ENCODE data around the gene ZNHIT2.

Gene ZNHIT2

DNA sequence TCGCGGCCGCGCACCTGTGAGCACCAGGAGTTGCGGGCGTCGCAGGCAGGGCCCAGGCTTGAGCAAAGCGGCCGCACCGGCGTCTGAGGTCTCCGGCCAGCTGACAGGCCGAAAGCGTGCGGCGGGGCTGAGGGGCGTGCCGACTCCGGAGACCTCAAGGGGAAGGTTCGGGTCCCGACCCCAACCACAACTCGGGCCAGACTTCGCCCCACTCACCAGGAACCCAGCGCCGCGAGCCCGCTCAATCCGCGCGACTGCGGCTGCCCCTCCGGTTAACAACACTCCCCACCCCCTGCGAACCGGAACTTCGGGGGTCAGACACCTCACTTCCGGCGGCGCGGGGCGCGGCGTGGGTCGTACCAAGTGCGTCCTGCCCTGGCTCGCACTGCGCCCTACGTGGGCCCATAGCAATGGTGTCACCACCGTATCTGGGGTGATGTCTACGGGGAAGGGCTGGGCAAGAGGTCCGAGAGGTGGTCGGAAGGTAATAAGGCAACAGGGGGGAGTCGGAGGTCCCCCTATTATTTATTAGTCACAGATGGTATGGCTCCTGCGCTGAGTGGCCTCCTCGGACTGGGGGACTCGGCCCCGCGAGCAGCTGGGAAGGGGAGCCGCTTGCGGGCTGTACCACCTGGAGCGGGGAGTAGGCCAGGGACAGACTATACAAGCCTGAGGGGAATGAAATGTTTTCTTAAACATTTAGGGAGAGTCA lies 16.9 kb upstream of the ZNHIT2 start, which contains the start of gene SYVN1:
Gene SYVN1, minus strand, starts transcription at position 280 of the 712 bp plus-strand sequence. CDS start 918 bp downstream, outside the sequence.
- peaks cover 23% of the 10 kb centered on the region for H3K4me1 ChIP-seq (ENCODE audit: control insufficient read depth, insufficient read depth, low read depth, low read length)
- peak within 1 kb of the TSS; percentile 88 to 99 for H3K18ac ChIP-seq (ENCODE audit: low read depth in 1 of 2, low read length in 2 of 2)
- peak within 1 kb of the TSS; percentile 97 for H4K91ac ChIP-seq (ENCODE audit: low read length)
- peaks cover 18% of the 10 kb centered on the region for H3K79me1 ChIP-seq (replicated peaks; ENCODE audit: low read length, poor library complexity, severe bottlenecking)
- WGBS: 1% methylated on average over 56 of the region's 60 CpGs
- H3K27me3 ChIP-seq (ENCODE audit: control insufficient read depth in 1 of 2, insufficient read depth in 1 of 2, low read length in 2 of 2): no peaks in the 10 kb centered on the region
- H3K36me3 ChIP-seq (ENCODE audit: control insufficient read depth in 1 of 2, insufficient read depth in 2 of 2, low read depth in 1 of 2, low read length in 2 of 2): peaks cover 35 to 36% of the 10 kb centered on the region in 2 experiments
- peak; percentile 92 for DNase-seq
- H2AFZ ChIP-seq (ENCODE audit: low read depth, low read length): peak within 1 kb of the TSS; percentile 65
- peak within 1 kb of the TSS; percentile 7 to 65 for H2BK12ac ChIP-seq (ENCODE audit: low read length in 2 of 2)
- no peaks in the 10 kb centered on the region for H3K9me3 ChIP-seq (ENCODE audit: control insufficient read depth, low read length)
- peak within 1 kb of the TSS; percentile 92 for H2BK5ac ChIP-seq (ENCODE audit: low read depth, low read length, poor library complexity, severe bottlenecking)
- peak within 1 kb of the TSS; percentile 9 for H2AK5ac ChIP-seq (ENCODE audit: low read length, severe bottlenecking)
- peak within 1 kb of the TSS; percentile 95 for H4K8ac ChIP-seq (ENCODE audit: low read length)
- peak within 1 kb of the TSS; percentile 94 for H3K27ac ChIP-seq (ENCODE audit: low read length, poor library complexity, severe bottlenecking)
- H3K4me2 ChIP-seq (ENCODE audit: low read length, poor library complexity, severe bottlenecking): peak within 1 kb of the TSS; percentile 91
- H2BK120ac ChIP-seq (ENCODE audit: low read depth, low read length): peak within 1 kb of the TSS; percentile 56
- H3K4ac ChIP-seq (ENCODE audit: low read depth in 1 of 2, low read length in 2 of 2): peak within 1 kb of the TSS; percentile 78 to 86
- H3K23ac ChIP-seq (ENCODE audit: low read length in 2 of 2): no peak within 1 kb of the TSS
- peak within 1 kb of the TSS; percentile 75 for H2BK15ac ChIP-seq (ENCODE audit: low read depth, poor library complexity, severe bottlenecking)
- peak within 1 kb of the TSS; percentile 93 for H3K4me3 ChIP-seq (ENCODE audit: insufficient read depth in 1 of 2, low read depth in 1 of 2, low read length in 2 of 2)
- H3K14ac ChIP-seq (ENCODE audit: low read length in 2 of 2): peak within 1 kb of the TSS in 1 of 2 experiments; percentile 95
- peak within 1 kb of the TSS; percentile 99 for H3K9ac ChIP-seq (ENCODE audit: low read length)

DNA sequence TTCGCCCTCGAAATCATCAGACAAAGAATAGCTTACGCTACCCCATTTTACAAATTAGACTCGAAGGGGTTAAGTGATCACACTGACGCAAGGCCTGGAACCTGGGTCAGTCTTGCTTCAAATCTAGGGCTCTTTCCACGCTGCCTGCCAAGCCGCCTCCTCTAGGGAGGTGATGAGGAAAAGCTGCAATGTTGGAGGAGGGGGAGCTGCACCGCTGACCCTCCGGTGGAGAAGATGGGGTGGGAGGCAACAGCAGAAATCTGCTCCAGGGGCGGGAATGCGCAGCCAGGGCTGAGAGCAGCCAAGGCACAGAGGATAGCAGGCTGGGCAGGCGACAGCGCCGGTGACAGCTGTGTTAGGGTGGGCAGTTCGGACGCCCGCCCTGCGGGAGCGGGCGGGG lies 16.2 kb upstream of the ZNHIT2 start:
- Histone ChIP-seq H3K4me3 (ENCODE audit: insufficient read depth in 1 of 2, low read depth in 1 of 2, low read length in 2 of 2) (peak overlapping the region; percentile 93), H3K27ac (ENCODE audit: low read length, poor library complexity, severe bottlenecking) (no peak overlapping the region), H2AFZ (ENCODE audit: low read depth, low read length) (no peak overlapping the region), H3K36me3 (ENCODE audit: control insufficient read depth in 1 of 2, insufficient read depth in 2 of 2, low read depth in 1 of 2, low read length in 2 of 2) (peaks cover 39 to 43% of the 10 kb centered on the region in 2 experiments), H3K18ac (ENCODE audit: low read depth in 1 of 2, low read length in 2 of 2) (peak overlapping the region; percentile 88 to 99), H3K4me2 (ENCODE audit: low read length, poor library complexity, severe bottlenecking) (peak overlapping the region; percentile 91), H3K27me3 (ENCODE audit: control insufficient read depth in 1 of 2, insufficient read depth in 1 of 2, low read length in 2 of 2) (no peaks in the 10 kb centered on the region), H3K14ac (ENCODE audit: low read length in 2 of 2) (no peak overlapping the region), H3K79me1 (replicated peaks; ENCODE audit: low read length, poor library complexity, severe bottlenecking) (peaks cover 18% of the 10 kb centered on the region), H2BK12ac (ENCODE audit: low read length in 2 of 2) (peak overlapping the region in 1 of 2 experiments; percentile 33), H3K4ac (ENCODE audit: low read depth in 1 of 2, low read length in 2 of 2) (peak overlapping the region; percentile 39 to 86), H2BK15ac (ENCODE audit: low read depth, poor library complexity, severe bottlenecking) (peak overlapping the region; percentile 46), H3K4me1 (ENCODE audit: control insufficient read depth, insufficient read depth, low read depth, low read length) (peaks cover 23% of the 10 kb centered on the region), H4K8ac (ENCODE audit: low read length) (no peak overlapping the region), H3K9ac (ENCODE audit: low read length) (peak overlapping the region; percentile 99), H3K9me3 (ENCODE audit: control insufficient read depth, low read length) (no peaks in the 10 kb centered on the region), H2AK5ac (ENCODE audit: low read length, severe bottlenecking) (no peak overlapping the region), H3K23ac (ENCODE audit: low read length in 2 of 2) (no peak overlapping the region), H2BK5ac (ENCODE audit: low read depth, low read length, poor library complexity, severe bottlenecking) (no peak overlapping the region), H2BK120ac (ENCODE audit: low read depth, low read length) (no peak overlapping the region), H4K91ac (ENCODE audit: low read length) (peak overlapping the region; percentile 77)
- peak; percentile 29 for DNase-seq
- WGBS: 5% methylated on average over 20 of the region's 20 CpGs

DNA sequence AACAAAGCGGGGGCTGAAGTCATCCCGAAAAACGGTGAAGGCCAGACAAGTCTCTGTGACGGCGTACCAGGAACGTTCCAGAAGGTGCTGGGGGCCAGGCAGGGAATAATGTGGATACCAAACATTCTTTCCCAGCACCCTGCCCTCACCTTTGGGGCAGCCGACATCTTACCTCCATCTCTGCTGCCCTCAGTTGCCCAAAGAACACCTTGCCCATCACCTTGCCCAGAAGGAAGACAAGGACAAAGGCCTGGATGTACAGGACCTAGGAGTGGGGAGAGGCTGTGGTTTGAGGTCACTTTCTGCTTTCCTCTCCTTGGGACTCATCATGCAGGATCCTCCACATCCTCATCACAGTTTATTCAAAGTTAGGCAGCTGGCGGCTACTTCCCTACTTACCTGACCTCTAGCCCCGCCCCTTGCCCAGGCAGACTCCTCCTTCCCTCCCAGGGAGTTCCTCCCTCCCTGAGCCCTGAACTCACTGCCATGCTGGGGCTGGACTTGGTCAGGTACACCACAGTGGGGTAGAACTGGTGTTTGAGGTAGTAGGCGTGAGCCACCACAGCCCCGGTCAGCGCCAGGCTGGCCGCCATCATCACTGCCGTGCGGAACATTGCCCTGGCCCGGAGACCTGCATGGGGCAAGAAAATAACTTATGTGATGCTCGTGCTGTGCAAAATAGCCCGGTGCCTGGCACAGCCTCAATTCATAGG lies 15.6 kb upstream of the ZNHIT2 start:
- no peaks in the 10 kb centered on the region for H3K27me3 ChIP-seq (ENCODE audit: control insufficient read depth in 1 of 2, insufficient read depth in 1 of 2, low read length in 2 of 2)
- no peak overlapping the region for H2BK15ac ChIP-seq (ENCODE audit: low read depth, poor library complexity, severe bottlenecking)
- no peak overlapping the region for H3K4ac ChIP-seq (ENCODE audit: low read depth in 1 of 2, low read length in 2 of 2)
- peak; percentile 17 for DNase-seq
- H3K14ac ChIP-seq (ENCODE audit: low read length in 2 of 2): no peak overlapping the region
- H3K9me3 ChIP-seq (ENCODE audit: control insufficient read depth, low read length): no peaks in the 10 kb centered on the region
- no peak overlapping the region for H2AFZ ChIP-seq (ENCODE audit: low read depth, low read length)
- WGBS: 79% methylated on average over 17 of the region's 18 CpGs
- H3K4me3 ChIP-seq (ENCODE audit: insufficient read depth in 1 of 2, low read depth in 1 of 2, low read length in 2 of 2): peak overlapping the region; percentile 93
- H3K18ac ChIP-seq (ENCODE audit: low read depth in 1 of 2, low read length in 2 of 2): peak overlapping the region in 1 of 2 experiments; percentile 99
- H4K91ac ChIP-seq (ENCODE audit: low read length): no peak overlapping the region
- peaks cover 23% of the 10 kb centered on the region for H3K4me1 ChIP-seq (ENCODE audit: control insufficient read depth, insufficient read depth, low read depth, low read length)
- no peak overlapping the region for H2BK120ac ChIP-seq (ENCODE audit: low read depth, low read length)
- no peak overlapping the region for H4K8ac ChIP-seq (ENCODE audit: low read length)
- no peak overlapping the region for H3K23ac ChIP-seq (ENCODE audit: low read length in 2 of 2)
- no peak overlapping the region for H2BK12ac ChIP-seq (ENCODE audit: low read length in 2 of 2)
- no peak overlapping the region for H2AK5ac ChIP-seq (ENCODE audit: low read length, severe bottlenecking)
- H3K79me1 ChIP-seq (replicated peaks; ENCODE audit: low read length, poor library complexity, severe bottlenecking): peaks cover 21% of the 10 kb centered on the region
- peak overlapping the region; percentile 91 for H3K4me2 ChIP-seq (ENCODE audit: low read length, poor library complexity, severe bottlenecking)
- peak overlapping the region; percentile 99 for H3K9ac ChIP-seq (ENCODE audit: low read length)
- H2BK5ac ChIP-seq (ENCODE audit: low read depth, low read length, poor library complexity, severe bottlenecking): no peak overlapping the region
- peaks cover 45 to 48% of the 10 kb centered on the region in 2 experiments for H3K36me3 ChIP-seq (ENCODE audit: control insufficient read depth in 1 of 2, insufficient read depth in 2 of 2, low read depth in 1 of 2, low read length in 2 of 2)
- no peak overlapping the region for H3K27ac ChIP-seq (ENCODE audit: low read length, poor library complexity, severe bottlenecking)

Measured in mesenchymal stem cell (in vitro differentiated cells and primary cell).